ENCODE measurements around the gene PAX8.

- no peak for TF ChIP-seq REST (IDR thresholded peaks at IDR 0.05; ENCODE audit: insufficient read depth in 1 of 2, low read depth in 2 of 2, low read length in 1 of 2)
- no peak for TF ChIP-seq CTCF (IDR thresholded peaks at IDR 0.05)
- no peak for TF ChIP-seq POLR2AphosphoS5 (IDR thresholded peaks at IDR 0.05; ENCODE audit: low read depth, low read length)
These were observed 58.7 kb downstream of the PAX8 start for GRCh38 chr2:113219889-113220641.

Measured in Panc1 (cell line).